Renal pelvis (tissue), 3 donors: ENCODE results near the gene TMEM72. TPM values are rescaled to one million over a fixed set of nuclear protein-coding genes. Genes with fewer than 3 reads are reported as not detected.

ENCODE experiments used
- polyA plus RNA-seq, 3 donors: library from polyadenylated mRNA; unstranded; fragments of 120-200 nt; gene quantifications; one replicate each; pipeline ENCODE4 v1.2.1, GENCODE V29; 2013; ENCODE audit not compliant: insufficient read length in 3 of 3

TMEM72 gene
- polyA plus RNA-seq, 3 donors, result 62.2 to 87.9 (median 84.7) TPM

Other genes with a start within 250 kb of the TMEM72 start
- 10 to 100 TPM; 24.2 to 36.0 (median 33.9) TPM for gene RASSF4, start 48.5 kb downstream of the TMEM72 start, polyA plus RNA-seq
- 10 to 100 TPM in 1 of 3 donors, 1 to 10 TPM in 2; 7.7 to 10.3 (median 8.3) TPM for gene DEPP1, start 67.5 kb downstream of the TMEM72 start, polyA plus RNA-seq
- gene ZNF22, start 89.6 kb downstream of the TMEM72 start, polyA plus RNA-seq, result 10 to 100 TPM; 74.1 to 84.2 (median 76.5) TPM